GM12891 (cell line): ENCODE measurements around the gene CASP8AP2. TPM values are rescaled to one million over a fixed set of nuclear protein-coding genes. Genes with fewer than 3 reads are reported as not detected.
"Not testable (repeated sequence)": the region's sequence is repeated elsewhere in the genome, so short reads cannot be mapped to it uniquely, and the experiment has no call there.

Experiments used
- DNase-seq: peaks from one replicate; pipeline ENCODE4 v3.0.0; 2011; ENCODE audit warnings: low spot score; ENCODE audit not compliant: insufficient read length
- FAIRE-seq: peaks from 2 replicates; lab custom pipeline; 2011; peaks lifted over from hg19 to GRCh38; lab: Jason Lieb, UNC
- PAX5 ChIP-seq: IDR thresholded peaks from 2 replicates; pipeline ENCODE4 v1.6.1; 2011; ENCODE audit warnings: low read length, moderate library complexity, mild to moderate bottlenecking; ENCODE audit not compliant: insufficient read depth, severe bottlenecking
- POLR2A ChIP-seq: IDR thresholded peaks from 2 replicates; pipeline ENCODE4 v1.6.1; 2011; ENCODE audit warnings: low read depth, low read length, control low read depth
- POLR2AphosphoS5 ChIP-seq: IDR thresholded peaks from 2 replicates; pipeline ENCODE4 v1.6.1; 2011; ENCODE audit warnings: low read depth, low read length, control low read depth
- POU2F2 ChIP-seq: IDR thresholded peaks from 2 replicates; pipeline ENCODE4 v1.6.1; 2011; ENCODE audit warnings: low read depth, mild to moderate bottlenecking, control low read depth, low read length, moderate library complexity
- SPI1 ChIP-seq: IDR thresholded peaks from 2 replicates; pipeline ENCODE4 v1.6.1; 2011; ENCODE audit warnings: low read depth, low read length, control low read depth
- TAF1 ChIP-seq: IDR thresholded peaks from 2 replicates; pipeline ENCODE4 v1.6.1; 2011; ENCODE audit warnings: low read depth, low read length, control low read depth
- polyA plus RNA-seq: library from polyadenylated mRNA; unstranded; fragments of >200 nt; gene quantifications from one replicate; pipeline ENCODE4 v1.2.1, GENCODE V29; 2012; ENCODE audit warnings: low read depth, missing spikeins, inconsistent platforms; ENCODE audit not compliant: missing spikeins

Gene CASP8AP2
- 3.7 TPM for polyA plus RNA-seq

DNA sequence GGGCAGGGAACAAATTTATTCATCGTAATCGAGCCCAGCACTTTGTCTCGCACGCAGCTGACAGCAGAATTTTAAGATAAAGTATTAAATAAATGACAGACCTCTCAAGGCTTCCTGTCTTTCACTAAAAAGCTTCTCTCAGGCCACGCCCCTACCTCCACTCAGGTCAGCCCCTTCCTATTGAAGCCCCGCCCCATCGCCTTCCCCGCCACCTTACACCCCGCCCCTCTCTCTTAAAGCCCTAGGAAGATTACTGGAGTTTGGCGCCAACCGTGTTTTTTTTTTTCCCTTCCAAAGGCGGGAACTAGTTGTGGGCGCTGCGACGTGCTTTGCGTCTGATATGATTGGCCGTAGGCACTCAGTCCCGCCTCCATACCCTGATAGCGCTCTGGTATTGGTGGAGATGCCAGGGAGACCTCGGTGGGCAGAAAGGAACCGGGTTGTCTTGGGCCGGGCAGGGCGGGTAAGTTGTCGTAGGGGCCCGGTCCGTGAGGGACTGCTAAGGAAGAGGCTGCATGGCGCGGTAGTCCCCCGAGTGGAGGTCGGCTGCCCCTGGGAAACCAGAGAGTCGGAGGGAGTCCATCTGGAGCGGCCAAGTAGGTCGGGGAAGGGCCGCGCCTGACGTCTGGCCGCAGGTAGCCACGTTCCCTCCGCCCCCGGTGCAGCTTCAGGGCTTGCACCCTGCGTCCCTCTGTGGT, at the start of gene CASP8AP2:
TSS of gene CASP8AP2 (plus strand) at position 409 of the 698 bp plus-strand sequence.
- FAIRE-seq (peak; percentile 97), DNase-seq (peak; percentile 82)
- TF ChIP-seq TAF1 = 0 out of 2 replicates have a peak, but pooled peaks have one; percentile 53
- no peak for TF ChIP-seq PAX5
- TF ChIP-seq POLR2A = peak; percentile 72
- TF ChIP-seq POU2F2 = 0 out of 2 replicates have a peak, but pooled peaks have one; percentile 45
- 0 out of 2 replicates have a peak, but pooled peaks have one; percentile 57 for TF ChIP-seq POLR2AphosphoS5
- no peak for TF ChIP-seq SPI1

GRCh38 chr6:89781070-89782034, 48.3 kb upstream of the CASP8AP2 start:
- TF ChIP-seq PAX5 (no peak), POLR2A (no peak), SPI1 (no peak), TAF1 (no peak), POLR2AphosphoS5 (no peak), POU2F2 (no peak)
- DNase-seq (no peak), FAIRE-seq (no peak)

GRCh38 chr6:89782222-89782621, 47.5 kb upstream of the CASP8AP2 start:
- no peak for FAIRE-seq
- TF ChIP-seq PAX5 = no peak
- no peak for TF ChIP-seq TAF1
- no peak for TF ChIP-seq POU2F2
- TF ChIP-seq POLR2AphosphoS5 = no peak
- TF ChIP-seq POLR2A = no peak
- TF ChIP-seq SPI1 = no peak
- no peak for DNase-seq

DNA sequence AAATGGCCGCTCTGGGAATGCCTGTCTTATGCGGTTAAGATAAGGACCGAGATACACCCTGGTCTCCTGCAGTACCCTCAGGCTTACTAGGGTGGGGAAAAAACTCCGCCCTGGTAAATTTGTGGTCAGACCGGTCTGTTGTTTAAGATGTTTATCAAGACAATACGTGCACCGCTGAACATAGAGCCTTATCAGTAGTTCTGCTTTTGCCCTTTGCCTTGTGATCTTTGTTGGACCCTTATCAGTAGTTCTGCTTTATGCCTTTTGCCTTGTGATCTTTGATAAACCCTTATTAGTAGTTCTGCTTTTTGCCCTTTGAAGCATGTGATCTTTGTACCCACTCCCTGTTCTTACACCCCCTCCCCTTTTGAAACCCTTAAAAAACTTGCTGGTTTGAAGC, 46.4 kb upstream of the CASP8AP2 start:
- not testable (repeated sequence) for DNase-seq, FAIRE-seq

- no peak for TF ChIP-seq SPI1
- TF ChIP-seq POU2F2 = no peak
- TF ChIP-seq TAF1 = no peak
- no peak for TF ChIP-seq PAX5
- no peak for TF ChIP-seq POLR2A
- no peak for TF ChIP-seq POLR2AphosphoS5
- no peak for DNase-seq
- no peak for FAIRE-seq
These were observed 44.8 kb upstream of the CASP8AP2 start for GRCh38 chr6:89784838-89785237.

- TF ChIP-seq SPI1 (no peak), PAX5 (no peak), POU2F2 (no peak), POLR2AphosphoS5 (no peak), TAF1 (no peak), POLR2A (no peak)
- FAIRE-seq (no peak), DNase-seq (no peak)
These were observed 42.7 kb upstream of the CASP8AP2 start for GRCh38 chr6:89786970-89787369.

GRCh38 chr6:89787660-89788328, 41.9 kb upstream of the CASP8AP2 start:
- TF ChIP-seq PAX5 (no peak), TAF1 (no peak), POLR2AphosphoS5 (no peak), POU2F2 (no peak), SPI1 (no peak), POLR2A (no peak)
- DNase-seq (no peak), FAIRE-seq (no peak)

DNA sequence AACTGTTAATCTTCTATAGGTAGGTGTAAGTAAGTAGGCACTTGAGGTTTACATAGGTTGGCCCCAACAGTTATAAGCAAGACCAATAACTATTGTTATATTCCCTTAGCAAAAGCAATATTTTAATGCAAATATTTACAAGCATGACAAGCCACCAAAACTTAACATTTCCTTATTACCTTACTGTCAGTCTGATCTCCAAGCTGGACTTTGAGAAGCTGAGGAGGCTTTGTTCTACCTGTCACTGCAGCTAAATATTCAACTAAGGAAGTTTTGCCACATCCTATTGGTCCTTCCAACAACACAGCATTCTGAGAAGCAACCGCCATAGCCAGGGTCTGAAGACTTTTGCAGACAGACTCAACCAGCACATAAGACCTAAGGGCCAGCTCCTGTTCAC, 39.7 kb upstream of the CASP8AP2 start:
- DNase-seq (no peak), FAIRE-seq (no peak)
- no peak for TF ChIP-seq POLR2AphosphoS5
- no peak for TF ChIP-seq POU2F2
- no peak for TF ChIP-seq PAX5
- no peak for TF ChIP-seq TAF1
- no peak for TF ChIP-seq POLR2A
- TF ChIP-seq SPI1 = no peak

GRCh38 chr6:89790403-89790802, 39.3 kb upstream of the CASP8AP2 start:
- DNase-seq (no peak), FAIRE-seq (no peak)
- TF ChIP-seq PAX5 = no peak
- no peak for TF ChIP-seq SPI1
- TF ChIP-seq POU2F2 = no peak
- TF ChIP-seq POLR2A = no peak
